B cell (primary cell): Measurements from ENCODE around the gene EEF1AKMT4. TPM values are rescaled to one million over a fixed set of nuclear protein-coding genes. Genes with fewer than 3 reads are reported as not detected.

ENCODE experiments used
- ATAC-seq: fragments of 200-7000 bp; cut with Tn5 transposase; one replicate; pipeline ENCODE4 v1.10.0; 2021; ENCODE audit warnings: low read depth, mild to moderate bottlenecking, moderate number of reproducible peaks, moderate library complexity
- CTCF ChIA-PET: fragments of 350-600 bp; sonication (Branson Sonifier 250); formaldehyde crosslinking; loops from one replicate; lab custom pipeline; 2021; ENCODE audit warnings: antibody characterized with exemption, inconsistent platforms; lab: Charles Lee
- POLR2A ChIA-PET: fragments of 350-600 bp; sonication (Branson Sonifier 250); formaldehyde crosslinking; loops from one replicate; lab custom pipeline; 2021; ENCODE audit warnings: antibody characterized with exemption; lab: Charles Lee
- DNase-seq: peaks from one replicate; pipeline ENCODE4 v3.0.0; 2013
- H2AFZ ChIP-seq: 2 replicates; pipeline ENCODE4 v1.6.1; 2012; ENCODE audit warnings: mild to moderate bottlenecking, low read depth, low read length; ENCODE audit not compliant: insufficient read depth, poor library complexity, severe bottlenecking
- H3K27ac ChIP-seq, 2 donors: 1 replicate in 1 of 2; 2 replicates in 1 of 2; pipeline ENCODE4 v1.5.1; 2012 to 2013; ENCODE audit warnings: low read length in 2 of 2, mild to moderate bottlenecking in 2 of 2, moderate library complexity in 1 of 2
- H3K27me3 ChIP-seq, 4 experiments: fragments of 200-600 bp in 1 of 4; sonication (generic) in 1 of 4; replicated peaks in 1 of 4; 1 replicate in 2 of 4; 2 replicates in 2 of 4; pipeline versions ENCODE4 v1.6.1 to v1.7.0; 2013 to 2016; ENCODE audit warnings: low read length in 3 of 4, mild to moderate bottlenecking in 2 of 4, mixed read lengths in 1 of 4, moderate library complexity in 1 of 4; ENCODE audit not compliant: insufficient read depth in 4 of 4, control insufficient read depth in 3 of 4; ENCODE audit errors: control extremely low read depth in 1 of 4
- H3K36me3 ChIP-seq, 2 experiments: replicated peaks in 1 of 2; 1 replicate in 1 of 2; 2 replicates in 1 of 2; pipeline versions ENCODE4 v1.6.1 to v1.7.1; 2013; ENCODE audit warnings: low read length in 1 of 2; ENCODE audit not compliant: insufficient read depth in 2 of 2, control insufficient read depth in 1 of 2; ENCODE audit errors: control extremely low read depth in 1 of 2, extremely low read depth in 1 of 2
- H3K4me1 ChIP-seq, 2 donors: fragments of 200-600 bp in 1 of 2; sonication (generic) in 1 of 2; 1 replicate in 1 of 2; 2 replicates in 1 of 2; pipeline versions ENCODE4 v1.5.1 to v1.6.1; 2013 to 2017; ENCODE audit warnings: low read length in 2 of 2; ENCODE audit not compliant: control insufficient read depth in 2 of 2, insufficient read depth in 2 of 2
- H3K4me2 ChIP-seq: replicated peaks from 2 replicates; pipeline ENCODE3; 2012; ENCODE audit warnings: mild to moderate bottlenecking, low read depth, low read length; ENCODE audit not compliant: poor library complexity, severe bottlenecking
- H3K4me3 ChIP-seq, 5 experiments: fragments of 200-600 bp in 1 of 5; sonication (generic) in 1 of 5; 1 replicate in 3 of 5; 2 replicates in 2 of 5; pipeline versions ENCODE4 v1.5.1 to v1.7.0; 2011 to 2016; ENCODE audit warnings: low read length in 4 of 5, mild to moderate bottlenecking in 4 of 5, low read depth in 2 of 5, control low read depth in 1 of 5, moderate library complexity in 1 of 5; ENCODE audit not compliant: insufficient read depth in 1 of 5; ENCODE audit errors: control extremely low read depth in 1 of 5, extremely low read depth in 1 of 5
- H3K79me2 ChIP-seq: fragments of 200-600 bp; sonication (generic); one replicate; pipeline ENCODE4 v1.6.0; 2016; ENCODE audit warnings: low read length; ENCODE audit not compliant: control insufficient read depth, insufficient read depth
- H3K9ac ChIP-seq: fragments of 200-600 bp; sonication (generic); 2 replicates; pipeline ENCODE4 v1.6.1; 2017; ENCODE audit warnings: mild to moderate bottlenecking, low read length, moderate library complexity
- H3K9me3 ChIP-seq, 3 donors: one replicate each; pipeline versions ENCODE4 v1.6.1 to v1.7.1; 2013; ENCODE audit warnings: low read length in 2 of 3; ENCODE audit not compliant: control insufficient read depth in 2 of 3, insufficient read depth in 1 of 3; ENCODE audit errors: control extremely low read depth in 1 of 3
- H4K20me1 ChIP-seq: 2 replicates; pipeline ENCODE4 v1.6.0; 2012; ENCODE audit warnings: mild to moderate bottlenecking, low read length; ENCODE audit not compliant: insufficient read depth, control insufficient read depth, poor library complexity, severe bottlenecking
- H3K27ac Mint-ChIP-seq: one replicate; pipeline ENCODE4 v1.8.0; 2021; ENCODE audit warnings: mixed read lengths
- H3K27me3 Mint-ChIP-seq: one replicate; pipeline ENCODE4 v1.8.0; 2021; ENCODE audit warnings: mixed read lengths
- H3K4me1 Mint-ChIP-seq: one replicate; pipeline ENCODE4 v1.8.0; 2021; ENCODE audit warnings: mixed read lengths
- H3K4me3 Mint-ChIP-seq: one replicate; pipeline ENCODE4 v1.8.0; 2021; ENCODE audit warnings: mixed read lengths
- H3K9me3 Mint-ChIP-seq: one replicate; pipeline ENCODE4 v1.8.0; 2022; ENCODE audit warnings: mixed read lengths; ENCODE audit not compliant: insufficient read depth
- EZH2 ChIP-seq: IDR thresholded peaks from 2 replicates; pipeline ENCODE4 v1.6.1; 2012; ENCODE audit warnings: borderline replicate concordance, low read depth, mild to moderate bottlenecking, moderate library complexity, low read length; ENCODE audit not compliant: insufficient read depth, poor library complexity, severe bottlenecking
- WGBS: methylation state at CpG from one replicate; pipeline ENCODE4 v1.1.5; 2013; ENCODE audit warnings: missing lambda C conversion rate; ENCODE audit not compliant: insufficient coverage; 5-methylcytosine and 5-hydroxymethylcytosine counted together
- intact Hi-C: fragments of 100-400 bp; cut with micrococcal nuclease; formaldehyde crosslinking; loops from one replicate; pipeline ENCODE4 v1.10.0; 2022
- polyA plus RNA-seq: library from polyadenylated mRNA; depleted of rRNA; stranded (reverse); fragments of >200 nt; gene quantifications from 2 replicates; pipeline ENCODE4 v1.2.3, GENCODE V29; 2012
- total RNA-seq, 2 donors: library from RNA; stranded (reverse); fragments of 120-200 nt in 1 of 2; gene quantifications; 1 replicate in 1 of 2; 2 replicates in 1 of 2; pipeline versions ENCODE4 v1.2.3 to v1.2.4, GENCODE V29; 2013 to 2022
- TF ChIP-seq, protein P1 (sequence below): fragments of 200-600 bp; IDR thresholded peaks from one replicate; pipeline ENCODE4 v1.8.0; 2022; ENCODE audit warnings: antibody characterized with exemption, mild to moderate bottlenecking

The EEF1AKMT4 gene
- total and polyA plus RNA-seq, 2 donors (not counting 1 experiment from before 2014, with no cell fraction given) = 1.5 to 2.5 TPM

DNA sequence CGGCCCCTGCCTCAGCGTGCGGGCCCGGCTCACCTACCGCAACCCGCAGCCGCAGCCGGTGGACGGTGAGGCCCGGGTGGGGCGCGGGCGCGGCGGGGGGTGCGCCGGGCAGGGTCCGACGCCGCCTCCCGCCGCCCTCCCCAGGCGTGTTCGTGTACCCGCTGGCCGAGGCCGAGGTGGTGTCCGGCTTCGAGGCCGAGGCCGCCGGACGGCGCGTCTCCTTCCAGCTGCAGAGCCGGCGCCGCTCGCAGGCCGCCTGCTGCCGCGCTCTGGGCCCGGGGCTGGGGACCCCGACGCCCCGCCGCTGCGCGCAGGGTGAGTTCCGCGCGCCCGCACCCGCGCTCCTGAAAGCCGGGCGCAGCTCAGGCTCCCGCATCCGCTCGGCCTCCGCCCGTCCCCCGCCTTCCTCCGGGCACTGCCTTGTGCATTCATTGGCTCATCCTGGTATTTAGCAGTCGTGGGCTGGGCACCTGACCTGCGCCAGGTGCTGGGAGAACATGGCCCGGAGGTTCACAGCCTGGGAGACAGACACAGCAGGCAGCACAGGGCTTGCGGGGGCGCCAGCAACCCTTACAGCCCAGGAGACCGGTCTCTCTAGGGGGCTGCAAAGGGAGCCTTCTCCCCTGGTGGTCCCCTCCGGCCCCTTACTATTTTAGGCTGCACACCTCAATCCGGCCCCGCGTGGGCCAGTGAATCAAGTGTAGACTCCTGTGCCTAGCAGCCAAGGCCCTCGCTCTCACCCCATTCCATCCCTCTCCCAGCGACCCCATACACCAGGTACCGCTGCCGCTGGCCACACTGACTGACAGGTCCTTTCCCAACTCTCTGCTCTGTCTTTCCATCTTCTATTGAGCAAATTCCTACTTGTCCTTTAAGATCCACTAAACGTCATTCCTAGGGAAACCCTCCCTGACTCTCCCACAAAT is 18.6 kb upstream of the EEF1AKMT4 start:
- H3K4me3 ChIP-seq = peak overlapping the region in 3 of 5 experiments; percentile 59 to 74 (median 60)
- H3K27me3 Mint-ChIP-seq = peaks cover 42% of the 10 kb centered on the region
- H3K4me2 ChIP-seq = peak overlapping the region; percentile 100
- H3K4me1 ChIP-seq = peaks cover 15 to 25% of the 10 kb centered on the region in 2 donors
- TF ChIP-seq EZH2 = no peak
- TF ChIP-seq, protein P1, sequence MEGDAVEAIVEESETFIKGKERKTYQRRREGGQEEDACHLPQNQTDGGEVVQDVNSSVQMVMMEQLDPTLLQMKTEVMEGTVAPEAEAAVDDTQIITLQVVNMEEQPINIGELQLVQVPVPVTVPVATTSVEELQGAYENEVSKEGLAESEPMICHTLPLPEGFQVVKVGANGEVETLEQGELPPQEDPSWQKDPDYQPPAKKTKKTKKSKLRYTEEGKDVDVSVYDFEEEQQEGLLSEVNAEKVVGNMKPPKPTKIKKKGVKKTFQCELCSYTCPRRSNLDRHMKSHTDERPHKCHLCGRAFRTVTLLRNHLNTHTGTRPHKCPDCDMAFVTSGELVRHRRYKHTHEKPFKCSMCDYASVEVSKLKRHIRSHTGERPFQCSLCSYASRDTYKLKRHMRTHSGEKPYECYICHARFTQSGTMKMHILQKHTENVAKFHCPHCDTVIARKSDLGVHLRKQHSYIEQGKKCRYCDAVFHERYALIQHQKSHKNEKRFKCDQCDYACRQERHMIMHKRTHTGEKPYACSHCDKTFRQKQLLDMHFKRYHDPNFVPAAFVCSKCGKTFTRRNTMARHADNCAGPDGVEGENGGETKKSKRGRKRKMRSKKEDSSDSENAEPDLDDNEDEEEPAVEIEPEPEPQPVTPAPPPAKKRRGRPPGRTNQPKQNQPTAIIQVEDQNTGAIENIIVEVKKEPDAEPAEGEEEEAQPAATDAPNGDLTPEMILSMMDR = no peak
- no peaks in the 10 kb centered on the region for H3K9me3 Mint-ChIP-seq
- no peak overlapping the region for H3K27ac ChIP-seq
- peak overlapping the region; percentile 72 for H3K9ac ChIP-seq
- DNase-seq (peak; percentile 42), ATAC-seq (no peak)
- peaks cover 0 to 73% (median 39%) of the 10 kb centered on the region in 4 experiments for H3K27me3 ChIP-seq
- H3K4me3 Mint-ChIP-seq = peak overlapping the region; percentile 83
- H3K9me3 ChIP-seq = peaks cover 0 to 3% (median 0%) of the 10 kb centered on the region in 3 donors
- H3K4me1 Mint-ChIP-seq = peaks cover 20% of the 10 kb centered on the region
- 8% methylated on average over 79 of the region's 79 CpGs for WGBS
- CTCF ChIA-PET = interaction anchor here (1.0 to 1.6 kb wide), 2 partner anchors 9 to 19 kb away, joined by 3 to 6 read pairs; no protein-coding TSS in a partner anchor
- H3K79me2 ChIP-seq = no peaks in the 10 kb centered on the region
- H4K20me1 ChIP-seq = no peaks in the 10 kb centered on the region
- POLR2A ChIA-PET = interaction anchor here (1.4 kb wide), 1 partner anchor 19 kb away, joined by 3 read pairs; the partner anchor contains the start of gene EEF1AKMT4
- intact Hi-C loops = no loop called here
- H3K27ac Mint-ChIP-seq = peak overlapping the region; percentile 61
- peak overlapping the region; percentile 82 for H2AFZ ChIP-seq
- no peaks in the 10 kb centered on the region for H3K36me3 ChIP-seq
